ENCODE data around the gene CACNA1G.

DNA sequence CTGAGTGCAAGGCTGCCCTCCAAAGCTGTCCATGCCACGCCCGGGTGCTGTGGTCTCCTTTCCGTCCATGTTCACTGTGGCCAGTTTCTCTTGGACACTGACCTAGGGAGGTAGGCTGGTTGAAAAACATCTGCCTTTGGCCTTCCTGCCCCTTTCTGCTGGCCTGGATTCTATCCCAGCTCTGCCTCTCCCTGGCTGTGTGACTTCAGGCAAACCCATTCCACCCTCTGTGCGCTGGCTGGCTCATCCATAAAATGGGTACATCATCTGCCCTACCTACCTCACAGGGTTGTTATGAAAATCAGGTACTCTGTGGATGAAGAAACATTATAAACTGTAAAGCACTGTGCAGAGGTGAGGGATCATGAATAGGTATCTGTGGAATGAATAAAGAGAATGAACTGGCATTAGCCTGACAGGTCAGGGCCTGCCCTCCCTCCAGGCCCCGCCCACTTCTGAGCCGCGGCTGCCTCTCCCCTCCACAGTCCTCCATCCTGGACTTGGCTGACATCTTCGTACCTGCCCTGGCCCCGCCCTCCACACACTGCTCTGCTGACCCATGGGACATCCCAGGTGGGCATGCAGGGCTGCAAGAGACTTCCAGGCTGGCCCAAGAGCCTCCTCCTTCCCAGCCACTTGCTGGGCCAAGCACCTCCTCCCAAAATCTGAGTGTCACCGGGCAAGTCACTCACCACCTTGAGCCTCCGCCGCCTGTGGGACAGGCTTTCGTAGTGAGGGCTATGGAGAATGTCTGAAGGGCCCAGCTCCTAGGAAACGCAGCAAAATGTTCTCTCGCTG is 20.6 kb upstream of the CACNA1G start:
- TF ChIP-seq, protein P1, sequence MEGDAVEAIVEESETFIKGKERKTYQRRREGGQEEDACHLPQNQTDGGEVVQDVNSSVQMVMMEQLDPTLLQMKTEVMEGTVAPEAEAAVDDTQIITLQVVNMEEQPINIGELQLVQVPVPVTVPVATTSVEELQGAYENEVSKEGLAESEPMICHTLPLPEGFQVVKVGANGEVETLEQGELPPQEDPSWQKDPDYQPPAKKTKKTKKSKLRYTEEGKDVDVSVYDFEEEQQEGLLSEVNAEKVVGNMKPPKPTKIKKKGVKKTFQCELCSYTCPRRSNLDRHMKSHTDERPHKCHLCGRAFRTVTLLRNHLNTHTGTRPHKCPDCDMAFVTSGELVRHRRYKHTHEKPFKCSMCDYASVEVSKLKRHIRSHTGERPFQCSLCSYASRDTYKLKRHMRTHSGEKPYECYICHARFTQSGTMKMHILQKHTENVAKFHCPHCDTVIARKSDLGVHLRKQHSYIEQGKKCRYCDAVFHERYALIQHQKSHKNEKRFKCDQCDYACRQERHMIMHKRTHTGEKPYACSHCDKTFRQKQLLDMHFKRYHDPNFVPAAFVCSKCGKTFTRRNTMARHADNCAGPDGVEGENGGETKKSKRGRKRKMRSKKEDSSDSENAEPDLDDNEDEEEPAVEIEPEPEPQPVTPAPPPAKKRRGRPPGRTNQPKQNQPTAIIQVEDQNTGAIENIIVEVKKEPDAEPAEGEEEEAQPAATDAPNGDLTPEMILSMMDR (IDR thresholded peaks at IDR 0.05; ENCODE audit: low read depth, low read length, missing input control) = no peak
- TF ChIP-seq, protein P2, sequence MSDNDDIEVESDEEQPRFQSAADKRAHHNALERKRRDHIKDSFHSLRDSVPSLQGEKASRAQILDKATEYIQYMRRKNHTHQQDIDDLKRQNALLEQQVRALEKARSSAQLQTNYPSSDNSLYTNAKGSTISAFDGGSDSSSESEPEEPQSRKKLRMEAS (IDR thresholded peaks at IDR 0.05) = no peak
- TF ChIP-seq, protein P3, sequence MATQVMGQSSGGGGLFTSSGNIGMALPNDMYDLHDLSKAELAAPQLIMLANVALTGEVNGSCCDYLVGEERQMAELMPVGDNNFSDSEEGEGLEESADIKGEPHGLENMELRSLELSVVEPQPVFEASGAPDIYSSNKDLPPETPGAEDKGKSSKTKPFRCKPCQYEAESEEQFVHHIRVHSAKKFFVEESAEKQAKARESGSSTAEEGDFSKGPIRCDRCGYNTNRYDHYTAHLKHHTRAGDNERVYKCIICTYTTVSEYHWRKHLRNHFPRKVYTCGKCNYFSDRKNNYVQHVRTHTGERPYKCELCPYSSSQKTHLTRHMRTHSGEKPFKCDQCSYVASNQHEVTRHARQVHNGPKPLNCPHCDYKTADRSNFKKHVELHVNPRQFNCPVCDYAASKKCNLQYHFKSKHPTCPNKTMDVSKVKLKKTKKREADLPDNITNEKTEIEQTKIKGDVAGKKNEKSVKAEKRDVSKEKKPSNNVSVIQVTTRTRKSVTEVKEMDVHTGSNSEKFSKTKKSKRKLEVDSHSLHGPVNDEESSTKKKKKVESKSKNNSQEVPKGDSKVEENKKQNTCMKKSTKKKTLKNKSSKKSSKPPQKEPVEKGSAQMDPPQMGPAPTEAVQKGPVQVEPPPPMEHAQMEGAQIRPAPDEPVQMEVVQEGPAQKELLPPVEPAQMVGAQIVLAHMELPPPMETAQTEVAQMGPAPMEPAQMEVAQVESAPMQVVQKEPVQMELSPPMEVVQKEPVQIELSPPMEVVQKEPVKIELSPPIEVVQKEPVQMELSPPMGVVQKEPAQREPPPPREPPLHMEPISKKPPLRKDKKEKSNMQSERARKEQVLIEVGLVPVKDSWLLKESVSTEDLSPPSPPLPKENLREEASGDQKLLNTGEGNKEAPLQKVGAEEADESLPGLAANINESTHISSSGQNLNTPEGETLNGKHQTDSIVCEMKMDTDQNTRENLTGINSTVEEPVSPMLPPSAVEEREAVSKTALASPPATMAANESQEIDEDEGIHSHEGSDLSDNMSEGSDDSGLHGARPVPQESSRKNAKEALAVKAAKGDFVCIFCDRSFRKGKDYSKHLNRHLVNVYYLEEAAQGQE (IDR thresholded peaks at IDR 0.05) = no peak

Measured in liver (tissue), 2 donors.